Femur (tissue), 1 donor: ENCODE results near the gene ENGASE.
A peak's percentile ranks its signal among the peaks of the same experiment; 100 is the strongest.
"Not testable (repeated sequence)": the region's sequence is repeated elsewhere in the genome, so short reads cannot be mapped to it uniquely, and the experiment has no call there.

Source experiments
- DNase-seq: peaks from one replicate; pipeline ENCODE4 v3.0.0-alpha.2; 2017

The ENGASE gene

GRCh38 chr17:79074649-79075445, at the start of gene ENGASE:
ENGASE (plus strand) TSS chr17:79074824; CDS start chr17:79074945, 121 bp downstream.
- DNase-seq, result peak; percentile 95

DNA sequence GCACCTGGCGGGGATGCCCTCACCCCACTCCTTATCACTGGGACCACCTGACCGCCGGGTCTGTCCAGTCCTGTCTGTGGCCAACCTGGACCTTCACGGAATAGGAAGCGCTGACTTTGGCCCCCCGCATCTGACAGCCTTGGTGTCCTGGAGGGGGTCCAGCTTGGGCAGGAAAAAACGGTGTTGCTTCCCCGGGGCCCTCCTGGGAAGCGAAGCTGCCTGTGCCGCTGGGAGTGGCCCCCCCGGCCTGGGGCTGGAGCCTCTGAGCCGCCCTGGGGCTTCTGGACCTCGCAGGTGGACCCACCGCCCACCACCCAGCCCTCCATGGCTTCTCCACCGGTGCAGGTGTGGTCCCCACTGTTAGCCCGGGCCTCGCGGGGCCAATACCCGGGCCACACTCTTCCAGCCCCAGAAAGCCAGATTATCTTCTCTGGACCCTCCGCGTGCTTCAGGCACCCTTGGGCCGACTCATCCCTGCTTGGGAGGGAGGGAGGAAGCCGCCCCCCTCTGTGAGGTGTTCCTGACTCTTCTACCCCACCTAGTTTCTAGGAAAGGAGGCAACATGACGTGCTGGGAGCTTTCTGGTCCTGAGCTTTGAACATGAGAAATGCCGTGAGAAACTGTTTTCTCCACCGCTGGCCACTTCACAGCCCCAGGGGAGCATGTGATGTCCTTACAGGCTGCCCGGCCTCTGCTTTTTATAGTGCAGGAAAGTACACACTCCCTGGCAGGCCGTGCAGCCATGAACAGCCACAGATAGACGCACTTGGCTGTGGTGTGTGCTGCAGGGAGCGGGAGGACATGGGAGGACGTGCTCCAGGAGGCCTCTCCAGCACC, 49.5 kb upstream of the ENGASE start:
- DNase-seq, result peak; percentile 44

- peak; percentile 18 for DNase-seq
Measured at GRCh38 chr17:79026376-79027273, 48.0 kb upstream of the ENGASE start.

DNA sequence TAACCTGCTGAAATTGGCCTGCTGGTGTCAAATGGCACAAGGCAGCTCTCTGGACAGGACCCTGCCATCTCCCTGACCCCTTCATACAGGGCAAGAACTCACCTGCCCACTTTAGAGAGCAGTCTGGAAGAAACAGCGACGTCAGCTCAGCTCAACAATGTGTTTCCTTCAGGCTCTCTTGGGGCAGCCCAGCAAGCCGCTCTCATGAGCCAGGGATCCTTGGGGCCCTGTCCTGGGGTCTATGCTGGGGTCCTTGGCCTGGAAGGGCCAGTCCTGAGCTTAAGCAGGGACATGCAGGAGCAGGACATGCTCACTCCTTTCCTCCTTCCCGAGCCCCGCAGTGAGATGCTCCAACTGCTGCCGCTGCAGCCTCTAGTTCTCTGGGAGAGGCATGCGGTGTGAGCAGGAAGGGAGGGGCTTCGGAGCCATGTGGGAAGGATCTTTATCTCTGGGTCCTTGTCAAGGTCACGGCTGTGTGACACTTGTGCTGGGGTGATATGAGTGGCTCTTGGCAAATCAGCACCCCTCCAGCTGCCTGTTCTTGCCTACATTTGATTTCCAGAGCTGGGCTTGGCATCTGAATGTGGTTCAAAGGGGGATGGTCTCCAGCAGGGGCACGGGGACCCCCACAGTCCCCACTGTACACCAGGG, 47.2 kb upstream of the ENGASE start:
- DNase-seq, result peak; percentile 46

GRCh38 chr17:79027925-79028491, 46.6 kb upstream of the ENGASE start:
- DNase-seq, result peak; percentile 84

DNA sequence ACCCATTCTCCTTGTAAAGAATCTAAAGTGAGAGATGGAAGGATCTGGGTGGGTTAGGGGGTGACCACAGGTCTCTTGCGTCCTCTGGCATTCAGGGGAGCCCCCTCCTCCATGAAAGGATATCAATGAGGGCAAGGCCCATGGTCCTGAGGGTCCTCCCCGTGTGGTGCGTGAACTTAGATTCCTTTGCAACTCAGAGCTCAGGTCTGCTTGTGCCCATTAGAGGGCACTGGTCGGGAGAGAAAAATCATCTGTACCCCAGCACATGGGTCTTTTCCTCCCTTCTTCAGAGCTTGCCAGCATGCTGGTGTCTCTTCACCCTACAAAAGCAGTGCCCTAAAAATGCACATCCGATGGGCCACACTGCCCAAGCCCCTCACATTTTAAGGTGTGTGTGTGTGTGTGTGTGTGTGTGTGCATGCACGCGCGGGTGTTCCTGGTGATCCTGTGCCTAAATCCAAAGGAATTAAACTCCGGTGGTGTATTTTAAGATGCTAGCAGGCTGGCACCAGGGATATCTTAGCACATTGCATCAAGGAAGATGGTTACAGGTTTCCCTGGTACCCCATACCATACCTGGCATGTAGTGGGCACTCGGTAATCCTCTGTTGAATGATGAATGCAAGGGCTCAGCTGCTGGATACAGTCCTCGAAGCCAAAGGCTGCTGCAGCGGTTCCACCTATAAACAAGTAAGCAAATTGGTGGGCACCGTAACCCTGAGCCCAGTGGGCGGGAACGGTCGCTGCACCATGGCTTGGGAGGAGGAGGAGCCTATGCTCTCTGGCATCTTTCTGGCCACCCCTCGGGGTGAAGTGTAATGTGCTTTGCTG, 45.9 kb upstream of the ENGASE start:
- peak; percentile 30 for DNase-seq

DNA sequence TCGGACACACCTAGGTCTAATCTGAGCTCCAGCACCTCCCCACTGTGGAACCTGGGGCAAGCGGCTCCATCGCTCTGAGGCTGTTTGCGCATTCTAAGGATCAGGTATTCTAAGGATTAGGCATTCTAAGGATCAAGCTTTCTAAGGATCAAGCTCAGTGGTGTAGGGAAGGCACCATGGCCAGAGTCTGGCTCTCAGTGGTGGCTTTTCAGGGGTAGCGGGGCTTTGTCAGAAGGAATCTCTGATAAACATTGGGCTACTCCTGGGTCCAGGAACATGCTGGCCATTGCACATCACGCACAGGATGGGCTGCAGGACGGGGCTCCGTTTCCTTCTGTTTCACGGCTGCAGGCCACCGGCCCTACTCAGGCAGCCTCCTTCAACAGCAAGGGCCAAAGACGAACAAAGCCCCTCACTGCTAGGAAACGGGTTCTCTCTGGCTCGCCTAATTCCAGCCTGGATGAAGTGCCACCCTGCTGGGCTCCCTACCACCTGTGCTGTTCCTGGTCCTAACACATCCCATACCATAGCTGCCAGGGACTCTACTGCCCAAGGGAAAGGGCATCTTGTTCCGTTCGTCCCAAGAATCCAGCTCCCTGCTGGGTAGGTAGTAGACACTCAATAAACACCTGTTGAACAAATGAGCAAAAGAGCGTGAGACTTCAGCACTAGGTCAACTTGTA, 45.2 kb upstream of the ENGASE start:
- DNase-seq, result no peak

- DNase-seq, result not testable (repeated sequence)
Measured at GRCh38 chr17:79030636-79031035, 44.0 kb upstream of the ENGASE start.

GRCh38 chr17:79031996-79032875, 42.4 kb upstream of the ENGASE start:
- DNase-seq, result no peak

- DNase-seq, result no peak
Measured at GRCh38 chr17:79033046-79033616, 41.5 kb upstream of the ENGASE start.

- peak; percentile 80 for DNase-seq
Measured at GRCh38 chr17:79033741-79034501, 40.7 kb upstream of the ENGASE start.

- no peak for DNase-seq
Measured at GRCh38 chr17:79034931-79035485, 39.6 kb upstream of the ENGASE start.

- DNase-seq, result no peak
Measured at GRCh38 chr17:79035686-79036085, 38.9 kb upstream of the ENGASE start.

GRCh38 chr17:79036181-79036580, 38.4 kb upstream of the ENGASE start:
- DNase-seq, result no peak

- DNase-seq, result peak; percentile 34
Measured at GRCh38 chr17:79036596-79036995, 38.0 kb upstream of the ENGASE start.

DNA sequence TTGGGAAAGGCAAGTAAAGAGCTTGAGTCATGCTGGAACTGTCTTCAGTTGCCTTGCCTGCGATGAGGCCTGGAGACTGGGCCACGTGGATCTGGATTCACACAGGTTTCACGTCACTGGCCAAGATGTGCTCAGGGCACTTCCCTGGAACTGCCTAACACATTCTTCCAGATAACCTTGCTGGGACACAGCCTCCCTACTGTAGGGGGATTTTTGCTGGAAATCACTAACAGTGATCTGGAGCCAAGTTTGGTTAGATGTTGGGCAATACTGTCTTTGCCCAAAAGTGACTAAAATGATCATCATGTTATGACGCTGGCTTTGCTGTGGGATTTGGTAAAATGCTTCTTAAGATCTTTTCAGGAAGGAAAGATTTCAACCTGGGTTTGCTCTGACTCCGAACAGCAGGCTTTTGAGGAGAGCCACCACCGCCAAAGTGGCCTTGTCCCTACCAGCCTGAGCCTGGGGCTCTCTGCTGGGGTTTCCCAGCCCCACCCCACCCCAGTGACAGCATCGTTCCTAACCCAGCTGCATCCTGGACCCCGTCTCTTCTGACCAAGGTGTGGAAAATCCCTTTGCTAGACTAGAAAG, 36.0 kb upstream of the ENGASE start:
- DNase-seq, result no peak

GRCh38 chr17:79039171-79039570, 35.5 kb upstream of the ENGASE start:
- no peak for DNase-seq
